Measurements from ENCODE around the gene ELP4.

GRCh38 chr11:31690516-31690915 is 180.9 kb downstream of the ELP4 start:
- no peak for TF ChIP-seq CTCF (IDR thresholded peaks at IDR 0.05 in 4 of 5, conservative IDR thresholded peaks at IDR 0.05 in 1 of 5)
- no peak for TF ChIP-seq POLR2A (IDR thresholded peaks at IDR 0.05)
